Testis (tissue), 3 donors: ENCODE results near the gene TMEM271. TPM values are rescaled to one million over a fixed set of nuclear protein-coding genes. Genes with fewer than 3 reads are reported as not detected.

Experiments used
- DNase-seq: peaks from one replicate; pipeline ENCODE4 v3.0.0-alpha.2; 2019
- H3K27ac ChIP-seq, 2 donors: fragments of 200-600 bp; sonication (generic); one replicate each; pipeline ENCODE4 v1.5.1; 2019
- H3K27me3 ChIP-seq: fragments of 200-600 bp; sonication (generic); one replicate; pipeline ENCODE4 v1.5.1; 2019
- H3K36me3 ChIP-seq: fragments of 200-600 bp; sonication (generic); one replicate; pipeline ENCODE4 v1.5.1; 2017; ENCODE audit warnings: low read depth; ENCODE audit errors: missing control alignments
- H3K4me1 ChIP-seq: fragments of 200-600 bp; sonication (generic); one replicate; pipeline ENCODE4 v1.5.1; 2019
- H3K4me3 ChIP-seq, 2 donors: fragments of 200-600 bp; sonication (generic); one replicate each; pipeline ENCODE4 v1.5.1; 2017 to 2019
- H3K9me3 ChIP-seq: fragments of 200-600 bp; sonication (generic); one replicate; pipeline ENCODE4 v1.5.1; 2017
- CTCF ChIP-seq, 3 experiments: fragments of 450-650 bp in 2 of 3; fragments of 200-600 bp in 1 of 3; sonication (generic) in 1 of 3; IDR thresholded peaks; one replicate each; pipeline ENCODE4 v1.5.1; 2016 to 2019; ENCODE audit warnings: antibody characterized with exemption in 3 of 3, mild to moderate bottlenecking in 2 of 3, moderate library complexity in 1 of 3
- POLR2A ChIP-seq: fragments of 450-650 bp; IDR thresholded peaks from one replicate; pipeline ENCODE4 v1.6.1; 2017; ENCODE audit warnings: antibody characterized with exemption, mild to moderate bottlenecking, moderate library complexity
- WGBS, 2 donors: methylation state at CpG; one replicate each; pipeline ENCODE4 v1.1.5; 2018; 5-methylcytosine and 5-hydroxymethylcytosine counted together
- intact Hi-C: fragments of 100-400 bp; cut with DNase I; formaldehyde crosslinking; loops from one replicate; pipeline ENCODE4 v1.15.1; 2023; ENCODE audit warnings: low total_unique reads
- polyA plus RNA-seq: library from polyadenylated mRNA; stranded (reverse); fragments of 350-450 nt; fragmentation: Illumina TruSeq; extraction: RNeasy Lipid Tissue Mini Kit (QIAGEN cat#74804); gene quantifications from one replicate; pipeline ENCODE4 v1.2.3, GENCODE V29; 2014; ENCODE audit warnings: low read depth, low replicate concordance; ENCODE audit not compliant: insufficient read depth
- total RNA-seq, 2 donors: library from RNA; depleted of rRNA; stranded (reverse); fragments of >200 nt; gene quantifications; one replicate each; pipeline ENCODE4 v1.2.3, GENCODE V29; 2016

The TMEM271 gene
- total and polyA plus RNA-seq, 3 donors from 2014 or later: 0.37 to 1.7 (median 1.7) TPM

DNA sequence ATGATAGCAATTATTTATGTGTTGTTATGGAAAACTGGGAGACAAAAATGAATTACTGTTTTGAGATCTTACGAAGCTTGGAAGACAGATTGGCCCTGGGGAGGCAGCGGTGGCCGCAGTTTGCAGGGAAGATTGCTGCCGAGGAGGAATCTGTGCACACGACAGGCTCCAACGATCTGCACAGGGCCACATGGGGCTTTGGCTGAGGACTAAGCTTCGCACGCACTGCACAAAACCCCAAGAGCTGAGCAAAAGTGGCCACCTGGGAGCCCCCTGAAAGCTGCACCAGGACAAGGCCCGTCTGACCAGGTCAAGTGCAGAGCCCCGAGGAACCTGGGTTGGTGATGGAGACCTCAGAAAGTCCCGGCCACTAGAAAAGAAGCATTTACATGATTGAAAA lies 44.1 kb upstream of the TMEM271 start:
- no peak for TF ChIP-seq POLR2A
- no peak for TF ChIP-seq CTCF (IDR thresholded peaks at IDR 0.05)
- H3K4me3 ChIP-seq: no peak overlapping the region
- H3K4me1 ChIP-seq: no peaks in the 10 kb centered on the region
- no peak overlapping the region for H3K27ac ChIP-seq
- no peaks in the 10 kb centered on the region for H3K36me3 ChIP-seq
- H3K9me3 ChIP-seq: no peaks in the 10 kb centered on the region
- intact Hi-C loops: no loop called here
- no peaks in the 10 kb centered on the region for H3K27me3 ChIP-seq
- DNase-seq: no peak
- WGBS, 2 donors: 73 to 81% methylated on average over 11 of the region's 11 CpGs

DNA sequence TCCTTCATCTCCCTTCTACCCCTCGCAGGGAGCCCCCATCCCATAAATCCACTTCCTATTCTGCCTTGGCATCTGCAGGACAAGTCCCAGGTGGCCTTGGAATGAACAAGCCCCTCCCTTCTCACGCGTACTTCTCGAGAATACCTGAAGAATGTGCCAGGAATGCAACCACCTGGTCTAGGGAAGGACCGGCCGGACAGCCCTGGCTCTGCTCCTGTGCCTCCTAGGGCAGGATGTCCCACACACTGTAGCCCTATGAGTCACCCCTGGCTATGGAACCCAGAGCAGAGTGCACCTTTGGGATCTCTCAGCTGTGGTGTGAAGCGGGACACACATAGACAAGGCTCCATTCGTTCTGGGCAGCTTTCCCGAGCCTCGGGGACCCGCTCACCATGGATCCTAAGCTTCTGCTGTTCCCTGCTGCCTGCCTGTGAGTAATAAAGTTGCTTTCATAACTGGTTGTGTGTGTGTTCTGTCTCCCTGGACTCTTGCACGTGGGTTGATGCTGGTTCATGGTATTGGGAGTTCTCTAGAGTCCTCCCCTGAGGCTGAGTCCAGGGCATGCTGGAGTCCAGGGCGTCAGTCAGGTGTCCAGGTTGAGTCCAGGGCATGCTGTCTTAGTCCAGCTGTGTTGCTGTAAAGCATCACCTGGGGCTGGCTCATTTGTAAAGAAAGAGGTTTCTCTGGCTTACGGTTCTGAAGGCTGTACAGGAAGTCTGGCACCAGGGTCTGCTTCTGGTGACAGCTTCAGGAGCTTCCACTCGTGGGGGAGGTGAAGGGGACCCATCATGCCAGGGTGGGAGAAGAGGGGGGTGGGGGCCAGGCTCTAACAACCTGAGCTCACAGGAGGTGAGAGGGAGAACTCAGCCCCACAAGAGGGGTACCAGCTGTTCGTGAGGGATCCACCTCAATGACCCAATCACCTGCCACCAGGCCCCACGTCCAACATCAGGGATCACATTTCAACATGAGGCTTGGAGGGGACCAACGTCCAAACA lies 41.8 kb upstream of the TMEM271 start:
- 75 to 78% methylated on average over 13 to 18 of the region's 18 CpGs for WGBS, 2 donors
- DNase-seq: no peak

DNA sequence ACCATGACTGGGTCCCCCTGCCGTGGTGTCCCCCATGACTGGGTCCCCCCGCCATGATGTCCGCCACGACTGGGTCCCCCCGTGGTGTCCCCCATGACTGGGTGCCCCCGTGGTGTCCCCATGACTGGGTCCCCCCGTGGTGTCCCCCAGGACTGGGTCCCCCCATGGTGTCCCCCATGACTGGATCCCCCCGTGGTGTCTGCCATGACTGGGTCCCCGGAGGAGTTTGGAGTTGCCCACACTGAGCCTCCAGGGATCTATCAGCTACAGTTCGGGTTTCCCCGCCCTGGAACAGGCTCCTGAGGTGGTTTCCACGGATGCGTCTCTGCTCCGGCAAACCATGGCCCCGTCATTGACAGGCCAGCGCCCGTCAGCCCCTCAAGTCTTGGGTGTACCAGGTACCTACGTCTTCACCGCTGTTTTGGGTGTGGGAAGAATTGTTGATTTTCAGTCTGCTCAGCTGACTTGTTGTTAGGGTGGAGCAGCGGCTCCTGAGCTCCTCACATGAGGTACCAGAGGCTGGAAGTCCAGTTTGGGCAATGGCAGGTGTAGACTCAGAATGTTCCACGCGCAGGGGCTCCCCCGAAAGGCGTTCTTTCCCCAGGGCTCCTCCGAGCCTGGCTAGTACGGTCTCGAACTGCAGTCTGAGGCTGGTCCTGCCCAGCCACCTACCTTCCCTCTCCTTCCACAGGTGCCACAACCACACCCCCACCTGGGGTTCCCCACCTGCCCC lies 41.0 kb upstream of the TMEM271 start:
- intact Hi-C loops: no loop called here
- TF ChIP-seq CTCF (IDR thresholded peaks at IDR 0.05): no peak
- no peak for TF ChIP-seq POLR2A
- Histone ChIP-seq H3K4me1 (no peaks in the 10 kb centered on the region), H3K36me3 (no peaks in the 10 kb centered on the region), H3K4me3 (no peak overlapping the region), H3K9me3 (no peaks in the 10 kb centered on the region), H3K27me3 (no peaks in the 10 kb centered on the region), H3K27ac (no peak overlapping the region)
- DNase-seq: no peak
- WGBS, 2 donors: 92 to 94% methylated on average over 23 to 27 of the region's 27 CpGs

More for the DNA sequence above, 41.8 kb upstream of the TMEM271 start:
- H3K9me3 ChIP-seq: no peaks in the 10 kb centered on the region
- no peak for TF ChIP-seq CTCF (IDR thresholded peaks at IDR 0.05)
- no peak for TF ChIP-seq POLR2A
- H3K4me3 ChIP-seq: no peak overlapping the region
- no peaks in the 10 kb centered on the region for H3K27me3 ChIP-seq
- no peak overlapping the region for H3K27ac ChIP-seq
- no peaks in the 10 kb centered on the region for H3K4me1 ChIP-seq
- intact Hi-C loops: no loop called here
- H3K36me3 ChIP-seq: no peaks in the 10 kb centered on the region

DNA sequence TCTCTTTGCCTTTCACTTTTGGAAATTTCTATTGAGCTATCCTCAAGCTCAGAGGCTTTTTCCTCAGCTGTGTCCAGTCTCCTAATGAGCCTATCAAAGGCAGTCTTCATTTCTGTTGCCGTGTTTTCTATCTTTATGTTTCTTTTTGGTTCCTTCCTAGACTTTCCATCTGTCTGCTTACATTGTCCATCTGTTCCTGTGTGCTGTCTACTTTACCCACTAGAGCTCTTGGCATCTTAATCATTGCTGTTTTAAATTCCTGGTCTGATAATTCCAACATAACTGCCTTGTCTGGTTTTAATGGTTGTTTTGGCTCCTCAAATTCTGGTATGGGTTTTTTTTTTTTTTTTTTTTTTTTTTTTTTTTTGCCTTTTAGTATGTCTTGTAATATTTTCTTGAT lies 40.0 kb upstream of the TMEM271 start:
- no peak for DNase-seq
- Histone ChIP-seq H3K9me3 (no peaks in the 10 kb centered on the region), H3K27me3 (no peaks in the 10 kb centered on the region), H3K27ac (no peak overlapping the region), H3K4me3 (no peak overlapping the region), H3K36me3 (no peaks in the 10 kb centered on the region), H3K4me1 (no peaks in the 10 kb centered on the region)
- intact Hi-C loops: no loop called here
- WGBS, 2 donors: 68 to 76% methylated on average over 1 of the region's 1 CpG
- TF ChIP-seq CTCF (IDR thresholded peaks at IDR 0.05) (no peak), POLR2A (no peak)
